Endodermal cell (in vitro differentiated cells): ENCODE measurements around the gene MEOX2. TPM values are rescaled to one million over a fixed set of nuclear protein-coding genes. Genes with fewer than 3 reads are reported as not detected.

Source experiments
- DNase-seq: peaks from one replicate; pipeline ENCODE4 v3.0.0-alpha.2; 2017
- H3K27ac ChIP-seq: 2 replicates; pipeline ENCODE4 v1.5.1; 2013; ENCODE audit warnings: mild to moderate bottlenecking, low read depth, low read length, moderate library complexity
- H3K27me3 ChIP-seq: 2 replicates; pipeline ENCODE4 v1.6.1; 2013; ENCODE audit warnings: mild to moderate bottlenecking, low read length, moderate library complexity; ENCODE audit not compliant: insufficient read depth, control insufficient read depth, poor library complexity, severe bottlenecking
- H3K36me3 ChIP-seq: 2 replicates; pipeline ENCODE4 v1.7.0; 2013; ENCODE audit warnings: mild to moderate bottlenecking, low read length, moderate library complexity; ENCODE audit not compliant: control insufficient read depth, insufficient read depth
- H3K4me1 ChIP-seq: one replicate; pipeline ENCODE4 v1.7.0; 2013; ENCODE audit warnings: low read length; ENCODE audit not compliant: control insufficient read depth, insufficient read depth
- H3K4me3 ChIP-seq: 2 replicates; pipeline ENCODE4 v1.5.1; 2013; ENCODE audit warnings: mild to moderate bottlenecking, low read length, moderate library complexity
- H3K9ac ChIP-seq: 2 replicates; pipeline ENCODE4 v1.6.1; 2013; ENCODE audit warnings: mild to moderate bottlenecking, low read length, moderate library complexity; ENCODE audit not compliant: poor library complexity, severe bottlenecking; ENCODE audit errors: extremely low read depth
- H3K9me3 ChIP-seq: 2 replicates; pipeline ENCODE4 v1.6.1; 2013; ENCODE audit warnings: mild to moderate bottlenecking, low read length, moderate library complexity; ENCODE audit not compliant: control insufficient read depth
- H3K27ac Mint-ChIP-seq: 2 replicates; pipeline ENCODE4 v1.8.0; 2020; ENCODE audit warnings: mixed read lengths
- H3K27me3 Mint-ChIP-seq: 2 replicates; pipeline ENCODE4 v1.8.0; 2021; ENCODE audit warnings: mild to moderate bottlenecking, mixed read lengths; ENCODE audit not compliant: insufficient read depth
- H3K36me3 Mint-ChIP-seq: 2 replicates; pipeline ENCODE4 v1.8.0; 2020; ENCODE audit warnings: low read depth, mixed read lengths
- H3K4me1 Mint-ChIP-seq: 2 replicates; pipeline ENCODE4 v1.8.0; 2020; ENCODE audit warnings: mixed read lengths
- H3K4me3 Mint-ChIP-seq: 2 replicates; pipeline ENCODE4 v1.8.0; 2020; ENCODE audit warnings: mild to moderate bottlenecking, moderate library complexity, mixed read lengths
- H3K9me3 Mint-ChIP-seq: 2 replicates; pipeline ENCODE4 v1.8.0; 2020; ENCODE audit warnings: mild to moderate bottlenecking, mixed read lengths
- CTCF ChIP-seq: fragments of 200-600 bp; sonication (generic); conservative IDR thresholded peaks from 2 replicates; pipeline ENCODE4 v1.5.0; 2021; ENCODE audit warnings: antibody characterized with exemption, mild to moderate bottlenecking
- WGBS, 2 experiments: methylation state at CpG; one replicate each; pipeline versions ENCODE4 v1.1.5 to v1.1.7; 2013; ENCODE audit warnings: missing lambda C conversion rate in 2 of 2, mixed read lengths in 1 of 2; ENCODE audit not compliant: insufficient coverage in 1 of 2, insufficient read length in 1 of 2; 5-methylcytosine and 5-hydroxymethylcytosine counted together
- total RNA-seq, 2 donors: library from RNA; stranded (reverse); fragmentation: NEBNext Ultra II Directional in 1 of 2; extraction: Animal tissue kit (Norgen Biotek cat#: 25700) in 1 of 2; gene quantifications; 2 replicates in 1 of 2; 3 replicates in 1 of 2; pipeline ENCODE4 v1.2.1, GENCODE V29; 2021

Gene MEOX2
- total RNA-seq, 2 donors from 2014 or later = not detected

GRCh38 chr7:15593382-15593781, 93.1 kb downstream of the MEOX2 start:
- no peaks in the 10 kb centered on the region for H3K9me3 Mint-ChIP-seq
- no peak overlapping the region for H3K4me3 Mint-ChIP-seq
- Histone ChIP-seq H3K4me1 (no peaks in the 10 kb centered on the region), H3K36me3 (no peaks in the 10 kb centered on the region), H3K27me3 (no peaks in the 10 kb centered on the region), H3K9ac (no peak overlapping the region), H3K9me3 (no peaks in the 10 kb centered on the region), H3K4me3 (no peak overlapping the region), H3K27ac (no peak overlapping the region)
- no peaks in the 10 kb centered on the region for H3K4me1 Mint-ChIP-seq
- H3K27me3 Mint-ChIP-seq = no peaks in the 10 kb centered on the region
- H3K36me3 Mint-ChIP-seq = no peaks in the 10 kb centered on the region
- no peak for TF ChIP-seq CTCF
- DNase-seq = no peak
- H3K27ac Mint-ChIP-seq = no peak overlapping the region
- 86 to 90% methylated on average over 3 of the region's 3 CpGs for WGBS, 2 experiments

- H3K36me3 ChIP-seq = no peaks in the 10 kb centered on the region
- H3K27ac ChIP-seq = no peak overlapping the region
- H3K9me3 ChIP-seq = peaks cover 18% of the 10 kb centered on the region
- no peak overlapping the region for H3K4me3 ChIP-seq
- no peaks in the 10 kb centered on the region for H3K4me1 Mint-ChIP-seq
- no peak overlapping the region for H3K27ac Mint-ChIP-seq
- H3K9ac ChIP-seq = no peak overlapping the region
- no peaks in the 10 kb centered on the region for H3K36me3 Mint-ChIP-seq
- WGBS, 2 experiments = 92 to 99% methylated on average over 4 of the region's 4 CpGs
- DNase-seq = no peak
- no peak overlapping the region for H3K4me3 Mint-ChIP-seq
- no peak for TF ChIP-seq CTCF
- H3K4me1 ChIP-seq = no peaks in the 10 kb centered on the region
- no peaks in the 10 kb centered on the region for H3K27me3 Mint-ChIP-seq
- no peaks in the 10 kb centered on the region for H3K27me3 ChIP-seq
- peaks cover 24% of the 10 kb centered on the region for H3K9me3 Mint-ChIP-seq
These were observed 100.2 kb downstream of the MEOX2 start for GRCh38 chr7:15586266-15586665.

GRCh38 chr7:15584575-15584974, 101.9 kb downstream of the MEOX2 start:
- H3K9me3 ChIP-seq = peaks cover 18% of the 10 kb centered on the region
- WGBS, 2 experiments = 87 to 95% methylated on average over 2 to 3 of the region's 3 CpGs
- Mint-ChIP-seq H3K4me3 (no peak overlapping the region), H3K9me3 (peaks cover 24% of the 10 kb centered on the region), H3K27ac (no peak overlapping the region), H3K4me1 (no peaks in the 10 kb centered on the region), H3K36me3 (no peaks in the 10 kb centered on the region), H3K27me3 (no peaks in the 10 kb centered on the region)
- H3K27ac ChIP-seq = no peak overlapping the region
- no peak overlapping the region for H3K4me3 ChIP-seq
- TF ChIP-seq CTCF = no peak
- no peaks in the 10 kb centered on the region for H3K36me3 ChIP-seq
- H3K4me1 ChIP-seq = no peaks in the 10 kb centered on the region
- H3K27me3 ChIP-seq = no peaks in the 10 kb centered on the region
- no peak overlapping the region for H3K9ac ChIP-seq
- no peak for DNase-seq
